Measurements from ENCODE around the gene UGT1A5.
"Not testable (repeated sequence)": the region's sequence is repeated elsewhere in the genome, so short reads cannot be mapped to it uniquely, and the experiment has no call there.

UGT1A5 gene

GRCh38 chr2:233751212-233752009 is 38.7 kb downstream of the UGT1A5 start:
- not testable (repeated sequence) for H3K4me3 Mint-ChIP-seq; DNase-seq (ENCODE audit: low spot score in 2 of 2); H3K27ac Mint-ChIP-seq; H3K36me3 Mint-ChIP-seq; H3K4me1 Mint-ChIP-seq; ATAC-seq
- peaks cover 11% of the 10 kb centered on the region for H3K9me3 Mint-ChIP-seq

- Mint-ChIP-seq H3K27ac (no peak overlapping the region), H3K4me3 (no peak overlapping the region), H3K36me3 (no peaks in the 10 kb centered on the region), H3K4me1 (no peaks in the 10 kb centered on the region), H3K9me3 (peaks cover 7% of the 10 kb centered on the region)
- DNase-seq (ENCODE audit: low spot score in 2 of 2) (no peak), ATAC-seq (no peak)
These were observed 42.3 kb downstream of the UGT1A5 start for GRCh38 chr2:233754872-233755611.

- H3K4me3 Mint-ChIP-seq, result no peak overlapping the region
- H3K4me1 Mint-ChIP-seq, result no peaks in the 10 kb centered on the region
- peaks cover 2% of the 10 kb centered on the region for H3K9me3 Mint-ChIP-seq
- ATAC-seq, result no peak
- H3K36me3 Mint-ChIP-seq, result no peaks in the 10 kb centered on the region
- H3K27ac Mint-ChIP-seq, result no peak overlapping the region
- DNase-seq (ENCODE audit: low spot score in 2 of 2), result no peak
These were observed 43.8 kb downstream of the UGT1A5 start for GRCh38 chr2:233756429-233757081.

- no peaks in the 10 kb centered on the region for H3K36me3 Mint-ChIP-seq
- DNase-seq (ENCODE audit: low spot score in 2 of 2) (no peak), ATAC-seq (no peak)
- H3K4me3 Mint-ChIP-seq, result no peak overlapping the region
- H3K9me3 Mint-ChIP-seq, result no peaks in the 10 kb centered on the region
- no peaks in the 10 kb centered on the region for H3K4me1 Mint-ChIP-seq
- H3K27ac Mint-ChIP-seq, result no peak overlapping the region
These were observed 45.4 kb downstream of the UGT1A5 start for GRCh38 chr2:233758141-233758540.

GRCh38 chr2:233758849-233759248 is 46.1 kb downstream of the UGT1A5 start:
- no peaks in the 10 kb centered on the region for H3K9me3 Mint-ChIP-seq
- no peak for ATAC-seq
- H3K4me3 Mint-ChIP-seq, result no peak overlapping the region
- H3K27ac Mint-ChIP-seq, result no peak overlapping the region
- no peaks in the 10 kb centered on the region for H3K36me3 Mint-ChIP-seq
- no peak for DNase-seq (ENCODE audit: low spot score in 2 of 2)
- H3K4me1 Mint-ChIP-seq, result no peaks in the 10 kb centered on the region

- no peaks in the 10 kb centered on the region for H3K36me3 Mint-ChIP-seq
- H3K27ac Mint-ChIP-seq, result no peak within 1 kb of the TSS
- no peak for ATAC-seq
- H3K4me3 Mint-ChIP-seq, result no peak within 1 kb of the TSS
- H3K9me3 Mint-ChIP-seq, result no peaks in the 10 kb centered on the region
- DNase-seq (ENCODE audit: low spot score in 2 of 2), result no peak
- no peaks in the 10 kb centered on the region for H3K4me1 Mint-ChIP-seq
These were observed 47.3 kb downstream of the UGT1A5 start, which contains the start of gene UGT1A1 for GRCh38 chr2:233760043-233760442. Gene UGT1A1 (plus strand): TSS chr2:233760270. CDS start chr2:233760288, 18 bp downstream.

GRCh38 chr2:233761040-233761769 is 48.5 kb downstream of the UGT1A5 start:
- H3K27ac Mint-ChIP-seq, result no peak overlapping the region
- H3K4me3 Mint-ChIP-seq, result no peak overlapping the region
- no peaks in the 10 kb centered on the region for H3K36me3 Mint-ChIP-seq
- no peaks in the 10 kb centered on the region for H3K9me3 Mint-ChIP-seq
- H3K4me1 Mint-ChIP-seq, result no peaks in the 10 kb centered on the region
- ATAC-seq (no peak), DNase-seq (ENCODE audit: low spot score in 2 of 2) (no peak)

GRCh38 chr2:233764264-233764663 is 51.6 kb downstream of the UGT1A5 start:
- H3K4me3 Mint-ChIP-seq, result no peak overlapping the region
- H3K4me1 Mint-ChIP-seq, result no peaks in the 10 kb centered on the region
- no peaks in the 10 kb centered on the region for H3K9me3 Mint-ChIP-seq
- DNase-seq (ENCODE audit: low spot score in 2 of 2) (no peak), ATAC-seq (no peak)
- no peak overlapping the region for H3K27ac Mint-ChIP-seq
- H3K36me3 Mint-ChIP-seq, result no peaks in the 10 kb centered on the region

GRCh38 chr2:233764761-233765160 is 52.1 kb downstream of the UGT1A5 start:
- H3K4me1 Mint-ChIP-seq, result no peaks in the 10 kb centered on the region
- H3K27ac Mint-ChIP-seq, result no peak overlapping the region
- H3K4me3 Mint-ChIP-seq, result no peak overlapping the region
- H3K36me3 Mint-ChIP-seq, result no peaks in the 10 kb centered on the region
- ATAC-seq (no peak), DNase-seq (ENCODE audit: low spot score in 2 of 2) (no peak)
- H3K9me3 Mint-ChIP-seq, result no peaks in the 10 kb centered on the region

- H3K36me3 Mint-ChIP-seq, result no peaks in the 10 kb centered on the region
- no peak overlapping the region for H3K4me3 Mint-ChIP-seq
- ATAC-seq (no peak), DNase-seq (ENCODE audit: low spot score in 2 of 2) (no peak)
- no peaks in the 10 kb centered on the region for H3K4me1 Mint-ChIP-seq
- H3K27ac Mint-ChIP-seq, result no peak overlapping the region
- H3K9me3 Mint-ChIP-seq, result no peaks in the 10 kb centered on the region
These were observed 53.7 kb downstream of the UGT1A5 start for GRCh38 chr2:233766416-233766815.

- no peaks in the 10 kb centered on the region for H3K4me1 Mint-ChIP-seq
- H3K36me3 Mint-ChIP-seq, result no peaks in the 10 kb centered on the region
- ATAC-seq (no peak), DNase-seq (ENCODE audit: low spot score in 2 of 2) (no peak)
- H3K27ac Mint-ChIP-seq, result no peak overlapping the region
- H3K4me3 Mint-ChIP-seq, result no peak overlapping the region
- H3K9me3 Mint-ChIP-seq, result no peaks in the 10 kb centered on the region
These were observed 55.4 kb downstream of the UGT1A5 start for GRCh38 chr2:233768076-233768475.

- DNase-seq (ENCODE audit: low spot score in 2 of 2) (no peak), ATAC-seq (no peak)
- no peaks in the 10 kb centered on the region for H3K36me3 Mint-ChIP-seq
- no peaks in the 10 kb centered on the region for H3K9me3 Mint-ChIP-seq
- no peak overlapping the region for H3K27ac Mint-ChIP-seq
- H3K4me1 Mint-ChIP-seq, result no peaks in the 10 kb centered on the region
- H3K4me3 Mint-ChIP-seq, result no peak overlapping the region
These were observed 56.6 kb downstream of the UGT1A5 start for GRCh38 chr2:233769260-233769659.

- DNase-seq (ENCODE audit: low spot score in 2 of 2) (no peak), ATAC-seq (no peak)
- Mint-ChIP-seq H3K9me3 (peaks cover 10% of the 10 kb centered on the region), H3K36me3 (no peaks in the 10 kb centered on the region), H3K4me1 (no peaks in the 10 kb centered on the region), H3K4me3 (no peak overlapping the region), H3K27ac (no peak overlapping the region)
These were observed 59.4 kb downstream of the UGT1A5 start for GRCh38 chr2:233772153-233772552.

GRCh38 chr2:233772583-233772982 is 59.9 kb downstream of the UGT1A5 start:
- Mint-ChIP-seq H3K9me3 (peaks cover 11% of the 10 kb centered on the region), H3K4me3 (no peak overlapping the region), H3K27ac (no peak overlapping the region), H3K4me1 (no peaks in the 10 kb centered on the region), H3K36me3 (no peaks in the 10 kb centered on the region)
- no peak for ATAC-seq
- DNase-seq (ENCODE audit: low spot score in 2 of 2), result no peak

GRCh38 chr2:233773854-233774253 is 61.1 kb downstream of the UGT1A5 start:
- Mint-ChIP-seq H3K36me3 (no peaks in the 10 kb centered on the region), H3K9me3 (peaks cover 11% of the 10 kb centered on the region), H3K4me1 (no peaks in the 10 kb centered on the region), H3K4me3 (no peak overlapping the region), H3K27ac (no peak overlapping the region)
- DNase-seq (ENCODE audit: low spot score in 2 of 2) (no peak), ATAC-seq (no peak)
